Eye (tissue), 1 donor: Measurements from ENCODE around the gene CLEC12A.
"Not testable (repeated sequence)": the region's sequence is repeated elsewhere in the genome, so short reads cannot be mapped to it uniquely, and the experiment has no call there.

Experiments used
- DNase-seq: peaks from one replicate; pipeline ENCODE4 v3.0.0-alpha.2; 2015

CLEC12A gene

DNA sequence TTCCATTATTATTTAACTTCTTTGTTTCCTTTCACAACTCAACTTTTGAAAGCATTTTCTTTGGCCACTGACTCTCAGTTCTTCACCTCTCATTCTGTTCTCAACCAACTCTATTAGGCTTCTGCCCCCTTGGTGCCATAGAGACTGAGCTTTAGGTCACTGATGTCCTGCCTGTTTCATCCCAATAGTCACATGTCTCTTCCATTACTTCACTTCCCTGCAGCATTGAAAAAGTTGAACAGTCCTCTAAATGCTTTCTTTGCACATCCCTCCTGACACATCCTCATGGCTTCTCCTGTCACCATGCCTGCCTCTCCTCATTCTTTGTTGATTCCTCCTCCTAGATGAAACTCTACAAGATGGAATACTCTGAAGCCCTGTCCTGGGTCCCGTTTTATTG lies 2.7 kb downstream of the CLEC12A start:
- DNase-seq, result no peak

DNA sequence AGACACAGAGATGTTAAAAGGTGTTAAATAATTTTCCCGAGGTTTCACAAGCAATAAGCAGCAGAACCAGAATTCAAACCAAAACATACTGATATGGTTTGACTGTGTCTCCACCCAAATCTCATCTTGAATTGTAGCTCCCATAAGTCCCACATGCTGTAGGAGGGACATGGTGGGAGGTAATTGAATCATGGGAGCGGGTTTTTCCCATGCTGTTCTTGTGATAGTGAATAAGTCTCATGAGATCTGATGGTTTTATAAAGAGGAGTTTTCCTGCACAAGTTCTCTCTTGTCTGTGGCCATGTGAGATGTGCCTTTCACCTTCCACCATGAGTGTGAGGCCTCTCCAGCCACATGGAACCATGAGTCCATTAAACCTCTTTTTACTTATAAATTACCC lies 3.5 kb downstream of the CLEC12A start:
- DNase-seq, result not testable (repeated sequence)

DNA sequence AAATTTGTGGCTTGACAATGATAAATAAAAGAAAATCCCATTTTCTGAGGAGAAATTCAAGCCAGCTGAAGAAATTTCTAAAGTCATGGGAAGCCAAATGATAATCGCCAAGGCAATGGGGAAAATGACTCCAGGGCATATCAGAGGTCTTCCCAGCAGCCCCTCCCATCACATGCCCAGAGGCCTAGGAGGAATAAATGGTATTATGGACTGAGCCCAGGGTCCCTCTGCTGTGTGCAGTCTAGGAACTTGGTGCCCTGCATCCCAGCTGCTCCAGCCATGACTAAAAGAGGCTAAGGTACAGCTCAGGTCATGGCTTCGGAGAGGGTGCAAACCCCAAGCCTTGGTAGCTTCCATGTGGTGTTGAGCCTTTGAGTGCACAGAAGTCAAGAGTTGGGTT lies 4.4 kb downstream of the CLEC12A start:
- DNase-seq, result no peak

DNA sequence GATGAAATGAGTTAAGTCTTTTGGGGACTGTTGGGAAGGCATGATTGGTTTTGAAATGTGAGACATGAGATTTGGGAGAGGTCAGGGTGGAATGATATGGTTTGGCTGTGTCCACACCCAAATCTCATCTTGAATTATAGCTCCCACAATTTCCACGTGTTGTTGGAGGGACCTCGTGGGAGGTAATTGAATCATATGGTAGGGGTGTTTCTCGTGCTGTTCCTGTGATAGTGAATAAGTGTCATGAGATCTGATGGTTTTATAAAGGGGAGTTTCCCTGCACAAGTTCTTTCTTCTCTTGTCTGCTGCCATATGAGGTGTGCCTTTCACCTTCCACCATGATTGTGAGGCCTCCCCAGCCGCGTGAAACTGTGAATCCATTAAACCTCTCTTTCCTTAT lies 5.4 kb downstream of the CLEC12A start:
- not testable (repeated sequence) for DNase-seq

DNA sequence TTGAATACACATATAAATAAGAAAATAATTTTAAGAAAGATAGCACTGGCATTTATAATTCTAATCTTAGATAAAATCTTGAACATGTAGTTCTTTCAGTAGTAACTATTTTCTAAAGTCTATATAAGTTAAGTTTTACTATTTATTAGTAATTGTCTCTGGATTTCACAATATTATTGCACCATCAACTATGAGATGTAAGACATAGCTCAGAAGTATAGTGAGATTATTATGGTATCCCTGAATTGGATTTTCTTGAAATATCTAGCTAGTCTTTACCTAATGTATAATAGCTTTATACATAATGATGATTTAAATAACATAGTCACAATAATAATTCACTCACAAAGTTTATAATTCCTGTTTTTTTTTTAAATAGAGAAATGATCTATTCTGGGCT lies 6.7 kb downstream of the CLEC12A start:
- DNase-seq, result no peak

DNA sequence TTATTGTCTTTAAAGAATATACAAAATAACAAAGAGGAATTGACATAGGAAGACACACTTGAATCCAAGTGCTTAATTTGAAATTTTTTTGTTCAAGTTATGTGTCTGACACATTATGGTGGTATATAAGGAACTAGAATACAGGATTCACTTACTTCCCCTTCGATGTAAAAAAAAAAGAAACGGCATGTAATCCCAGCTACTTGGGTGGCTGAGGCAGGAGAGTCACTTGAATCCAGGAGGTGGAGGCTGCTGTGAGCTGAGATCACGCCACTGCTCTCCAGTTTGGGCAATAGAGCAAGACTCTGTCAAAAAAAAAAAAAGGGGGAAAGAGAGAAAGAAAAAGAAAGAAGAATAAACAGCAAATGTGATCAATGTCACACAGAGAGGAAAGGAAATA lies 8.9 kb downstream of the CLEC12A start:
- DNase-seq, result no peak

DNA sequence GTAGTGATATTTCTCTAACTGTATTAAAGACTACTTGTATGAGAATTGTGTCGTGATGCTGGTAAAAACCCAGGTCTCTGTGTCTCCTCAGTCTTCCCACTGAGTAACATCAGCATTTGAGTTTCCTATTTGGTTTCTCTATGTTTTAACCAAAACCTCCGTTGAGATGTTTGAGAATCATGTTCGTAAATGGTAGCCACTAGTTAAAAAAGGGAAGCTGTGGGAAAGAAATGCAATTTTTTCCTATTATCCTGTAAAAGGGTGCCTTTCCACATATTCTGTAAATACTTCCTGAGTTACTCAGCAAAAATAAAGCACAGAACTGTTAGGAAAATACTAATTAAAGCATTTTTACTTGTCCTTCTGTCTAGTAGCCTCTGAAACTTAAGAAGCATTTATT lies 20.7 kb downstream of the CLEC12A start:
- no peak for DNase-seq

DNA sequence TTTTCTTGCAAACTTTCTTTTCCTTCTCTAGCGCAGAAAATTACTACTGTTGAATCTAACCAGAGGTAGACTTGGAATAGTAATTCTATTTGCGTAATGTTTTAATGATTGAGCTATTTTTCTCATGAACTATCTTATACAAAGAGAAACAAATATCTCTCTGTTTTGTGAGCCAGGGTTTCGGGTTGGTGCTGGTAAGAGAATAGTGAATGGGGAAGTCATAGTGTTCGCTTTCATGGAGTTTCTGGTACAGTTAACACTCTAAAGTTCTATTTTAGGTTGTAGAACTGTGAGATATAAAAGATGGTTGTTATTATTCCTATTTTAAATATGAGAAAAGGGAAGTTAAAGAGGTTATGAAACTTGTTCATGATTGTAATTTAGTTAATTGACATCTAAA lies 21.1 kb downstream of the CLEC12A start:
- DNase-seq, result no peak

DNA sequence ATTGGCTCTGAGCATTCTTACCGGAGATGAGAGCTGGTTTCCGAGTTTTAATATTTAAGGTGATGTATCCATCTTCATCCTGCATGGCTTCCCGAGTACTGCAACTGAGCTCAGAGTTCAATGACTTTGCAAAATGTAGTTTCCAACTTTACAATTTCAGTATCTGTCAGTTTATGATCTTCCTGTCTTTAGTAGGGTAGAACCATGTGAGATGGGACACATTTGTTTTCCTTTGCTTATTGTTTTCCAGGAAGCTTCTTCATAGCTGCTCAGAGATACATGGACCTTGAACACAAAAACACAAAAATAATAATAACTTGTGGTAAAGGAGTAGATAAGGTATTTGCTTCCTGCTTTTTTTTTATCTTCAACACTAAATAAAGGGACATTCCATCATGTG lies 27.8 kb downstream of the CLEC12A start, which contains the start of gene CLEC1B:
TSS of gene CLEC1B (minus strand) at position 106 of the 400 bp plus-strand sequence. CDS start at position 85, 21 bp downstream.
- DNase-seq, result no peak

DNA sequence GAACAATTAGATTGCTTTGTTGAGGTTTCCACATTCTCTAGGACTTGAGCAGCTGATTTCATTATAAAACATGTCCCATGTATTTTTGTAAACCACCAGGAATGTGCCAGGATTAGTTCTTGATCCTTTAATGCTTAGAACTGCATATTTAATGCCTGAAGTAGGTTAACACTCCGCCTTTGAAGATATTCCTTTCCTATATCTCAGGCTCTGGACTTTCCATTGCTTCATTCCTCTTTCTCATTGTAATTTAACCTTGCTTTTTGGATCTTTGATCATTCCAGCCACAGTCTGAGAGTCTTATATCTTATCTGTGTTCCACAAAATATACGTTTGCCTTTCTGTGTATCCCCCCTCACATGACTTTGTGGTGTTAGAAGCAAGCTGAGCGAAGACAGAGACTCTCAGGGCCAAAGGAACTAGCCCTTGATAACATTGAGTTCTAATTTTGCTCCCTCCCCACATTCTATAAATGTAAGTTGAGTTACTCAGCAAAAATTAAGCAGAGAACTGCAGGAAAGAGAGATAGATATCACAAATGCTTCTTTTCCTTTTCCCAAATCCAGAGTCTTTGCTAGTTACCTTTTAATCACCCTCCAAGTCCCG lies 30.1 kb downstream of the CLEC12A start:
- peak; percentile 14 for DNase-seq

DNA sequence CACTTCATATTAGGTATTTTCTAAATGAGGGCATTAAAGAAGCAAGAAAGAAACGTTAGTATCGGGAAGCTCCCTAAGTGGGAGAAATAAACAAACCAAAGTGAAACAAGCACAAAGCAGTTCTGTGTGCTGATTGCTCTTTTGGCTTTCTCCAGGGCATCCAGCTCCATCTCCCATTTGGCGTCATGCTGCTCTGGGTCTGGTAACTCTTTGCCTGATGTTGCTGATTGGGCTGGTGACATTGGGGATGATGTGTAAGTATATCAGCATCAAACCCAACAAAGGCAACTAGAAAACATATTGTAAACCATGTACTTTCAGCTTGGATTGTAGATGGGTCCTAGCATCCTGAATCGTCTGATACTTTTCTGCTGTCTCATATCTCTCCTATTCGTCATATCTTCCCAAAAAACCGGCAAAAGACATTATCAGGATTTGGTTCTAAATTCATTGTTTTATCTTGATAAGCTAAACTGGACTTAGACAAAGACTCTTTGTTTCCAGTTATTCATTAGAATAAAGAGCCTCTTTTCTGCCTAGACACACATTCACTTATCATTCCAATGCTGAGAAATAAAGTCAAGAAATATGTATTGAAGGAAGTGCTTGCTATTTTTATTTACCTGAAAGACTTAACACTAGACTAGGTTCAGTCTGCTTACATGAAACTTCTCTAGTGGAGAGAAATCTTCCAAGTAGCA lies 41.6 kb downstream of the CLEC12A start:
- no peak for DNase-seq

DNA sequence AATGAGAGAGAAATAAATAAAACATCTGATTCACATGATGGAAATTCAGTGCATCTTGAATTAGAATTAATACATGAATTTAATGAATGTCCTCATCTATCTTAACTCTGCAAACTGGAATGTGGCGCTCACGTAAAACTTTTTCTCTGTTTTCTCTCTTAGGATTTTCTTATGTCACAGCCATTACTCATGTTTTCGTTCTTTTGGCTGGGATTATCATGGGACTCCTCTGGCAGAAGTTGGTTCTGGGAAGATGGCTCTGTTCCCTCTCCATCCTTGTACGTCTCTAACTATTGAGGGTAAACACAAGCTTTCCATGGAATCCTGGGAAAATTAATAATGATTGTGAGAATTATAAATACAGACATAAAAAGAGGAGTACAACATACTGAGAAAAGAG lies 44.2 kb downstream of the CLEC12A start:
- no peak for DNase-seq

DNA sequence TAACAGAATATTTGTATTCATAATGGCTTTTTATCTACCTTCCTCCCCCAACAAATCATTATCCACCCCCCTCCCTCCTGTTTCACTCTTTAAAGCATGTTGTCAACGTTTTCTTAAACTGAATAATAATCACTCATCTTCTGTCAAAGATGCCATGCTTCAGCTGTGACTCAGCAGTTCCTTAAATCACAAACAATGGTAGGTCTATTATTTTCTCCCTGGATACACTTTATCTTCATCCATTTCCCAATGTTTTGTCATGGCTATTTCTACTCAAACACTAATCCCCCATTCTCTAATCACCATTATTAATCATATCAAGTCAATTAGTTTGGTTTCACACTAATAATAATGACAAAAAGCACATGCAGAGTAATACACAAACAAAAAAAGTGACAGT lies 45.7 kb downstream of the CLEC12A start:
- no peak for DNase-seq

DNA sequence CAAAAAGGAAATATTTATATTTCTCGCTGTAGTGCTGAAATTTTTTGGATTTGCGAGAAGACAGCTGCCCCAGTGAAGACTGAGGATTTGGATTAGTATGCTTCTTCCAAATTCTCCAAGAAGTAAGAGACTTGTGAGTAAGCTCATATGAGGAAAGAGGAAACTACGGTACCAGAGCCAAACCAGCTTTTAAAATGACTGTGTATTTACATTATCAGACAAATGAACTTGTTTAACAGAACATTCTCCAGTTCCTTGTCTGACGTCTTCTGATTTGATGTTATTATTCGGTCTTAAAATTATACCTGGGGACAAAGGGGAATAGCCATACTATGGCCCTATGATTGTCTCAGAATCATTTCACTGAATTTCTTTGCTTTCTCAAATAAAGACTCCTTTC lies 47.2 kb downstream of the CLEC12A start:
- DNase-seq, result no peak

DNA sequence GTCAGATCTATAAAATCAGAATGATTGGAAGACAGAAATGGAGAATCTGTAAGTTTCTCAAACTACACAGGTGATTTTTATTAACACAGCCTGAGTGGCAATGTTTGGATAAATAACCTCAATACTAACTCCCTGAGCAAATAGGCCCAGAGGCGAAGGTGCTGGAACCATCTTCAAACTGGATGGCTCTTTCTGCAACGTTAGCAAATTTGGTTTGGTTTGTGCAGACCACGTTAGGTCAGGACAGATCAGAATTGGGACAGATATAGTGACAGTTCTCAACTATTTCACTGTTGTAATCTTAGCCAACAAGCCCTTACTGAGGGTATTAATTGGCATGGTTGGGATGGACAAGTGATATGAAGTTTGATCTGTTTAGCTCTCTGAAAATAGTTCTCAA lies 50.1 kb downstream of the CLEC12A start:
- DNase-seq, result no peak

DNA sequence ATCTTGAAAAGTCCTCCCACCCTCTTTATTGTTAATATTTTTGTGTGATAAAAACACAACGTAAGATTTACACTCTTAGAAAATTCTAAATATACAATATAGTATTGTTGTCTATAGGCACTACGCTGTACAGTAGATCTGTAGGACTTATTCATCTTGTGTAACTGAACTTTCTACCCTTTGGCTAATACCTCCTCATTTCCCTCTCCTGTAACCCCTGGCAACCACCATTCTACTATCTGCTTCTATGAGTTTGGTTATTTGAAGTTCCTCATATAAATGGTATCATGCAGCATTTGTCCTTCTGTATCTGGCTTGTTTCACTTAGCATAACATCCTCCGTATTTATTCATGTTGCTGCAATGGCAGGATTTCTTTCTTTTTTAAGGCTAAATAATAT lies 54.0 kb downstream of the CLEC12A start:
- no peak for DNase-seq

DNA sequence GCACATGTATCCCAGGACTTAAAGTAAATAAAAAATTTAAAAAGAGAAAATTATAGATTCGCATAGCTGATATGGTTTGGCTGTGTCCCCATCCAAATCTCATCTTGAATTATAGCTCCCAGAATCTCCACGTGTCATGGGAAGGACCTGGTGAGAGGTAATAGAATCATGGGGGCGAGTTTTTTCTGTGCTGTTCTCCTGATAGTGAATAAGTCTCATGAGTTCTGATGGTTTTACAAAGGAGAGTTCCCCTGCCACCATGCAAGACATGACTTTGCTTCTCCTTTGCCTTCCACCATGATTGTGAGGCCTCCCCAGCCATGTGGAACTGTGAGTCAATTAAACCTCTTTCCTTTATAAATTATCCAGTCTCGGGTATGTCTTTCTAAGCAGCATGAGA lies 55.5 kb downstream of the CLEC12A start:
- DNase-seq, result not testable (repeated sequence)

DNA sequence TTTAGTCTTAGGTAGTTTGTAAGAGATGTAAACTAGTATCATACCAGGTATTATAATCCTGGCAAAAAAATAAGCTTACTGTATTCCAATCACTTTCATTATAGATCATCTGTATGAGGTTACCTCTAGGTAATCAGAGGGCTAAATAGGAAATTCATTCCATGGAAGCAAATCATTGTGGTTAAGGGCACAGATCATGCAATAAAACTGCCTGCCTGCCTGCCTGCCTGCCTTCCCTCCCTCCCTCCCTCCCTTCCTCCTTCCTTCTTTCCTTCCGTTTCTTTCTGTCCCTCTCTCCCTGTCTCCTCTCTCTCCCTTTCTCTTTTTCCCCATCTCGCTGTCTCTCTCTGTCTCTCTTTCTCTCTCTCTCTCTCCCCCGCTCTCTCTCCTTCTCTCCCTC lies 56.1 kb downstream of the CLEC12A start:
- no peak for DNase-seq

DNA sequence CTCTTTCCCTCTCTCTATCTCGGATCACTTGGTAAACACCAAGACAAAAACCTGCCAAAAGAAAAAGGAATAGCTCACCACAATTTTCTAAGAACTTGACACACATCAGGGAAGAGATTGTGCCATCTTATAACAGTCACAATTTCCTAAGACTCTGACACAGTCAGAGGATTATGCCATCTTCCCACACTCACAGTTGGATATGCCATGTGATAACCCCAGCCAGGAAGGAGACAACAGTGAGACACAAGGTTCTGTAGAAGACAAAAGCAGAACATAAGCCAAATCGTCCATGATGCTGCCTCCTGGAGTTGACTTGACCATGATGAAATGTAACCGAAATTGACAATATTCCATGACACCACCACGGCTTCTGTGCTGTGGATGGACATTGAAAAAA lies 56.5 kb downstream of the CLEC12A start:
- no peak for DNase-seq

DNA sequence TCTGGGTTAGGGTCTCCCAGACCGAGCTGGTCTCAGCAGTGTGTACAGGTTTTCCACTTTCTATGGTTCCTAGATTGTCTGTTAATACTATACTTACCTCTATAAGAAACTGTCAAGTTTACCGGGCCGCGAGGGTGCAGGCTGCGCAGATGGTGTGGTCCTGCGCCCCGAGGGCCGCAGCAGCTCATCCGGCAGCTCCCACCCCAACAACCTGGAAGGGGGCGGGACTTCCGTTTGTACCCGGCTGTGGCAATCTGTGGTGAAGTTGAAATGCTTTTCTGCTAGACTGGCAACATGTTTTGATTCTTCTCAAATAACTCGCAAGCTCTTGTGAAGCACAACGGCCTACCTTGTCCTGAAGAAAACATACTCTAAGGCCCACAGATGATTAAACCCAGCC lies 59.2 kb downstream of the CLEC12A start, which contains the start of gene CLEC9A:
TSS of gene CLEC9A (plus strand) at position 237 of the 400 bp plus-strand sequence. CDS start 22,006 bp downstream, outside the sequence.
- DNase-seq, result no peak

DNA sequence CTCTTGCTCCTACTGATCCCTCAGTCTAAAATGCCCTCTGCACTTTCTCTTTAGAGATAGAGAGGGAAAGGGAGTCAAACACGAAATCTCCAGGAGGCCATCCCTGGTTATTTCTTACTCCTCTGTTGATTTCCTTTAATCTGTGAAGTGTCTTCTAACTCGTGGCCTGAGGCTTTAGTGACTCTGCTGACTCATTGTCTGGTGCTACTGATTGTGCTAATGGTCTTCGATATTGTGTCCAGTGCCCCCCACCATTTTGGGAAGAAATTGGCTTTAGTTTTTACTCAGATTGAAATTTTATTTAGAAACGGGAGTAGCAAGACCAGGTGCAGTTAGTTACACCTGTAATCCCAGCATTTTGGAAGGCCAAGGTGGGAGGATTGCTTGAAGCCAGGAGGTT lies 60.1 kb downstream of the CLEC12A start:
- DNase-seq, result no peak

DNA sequence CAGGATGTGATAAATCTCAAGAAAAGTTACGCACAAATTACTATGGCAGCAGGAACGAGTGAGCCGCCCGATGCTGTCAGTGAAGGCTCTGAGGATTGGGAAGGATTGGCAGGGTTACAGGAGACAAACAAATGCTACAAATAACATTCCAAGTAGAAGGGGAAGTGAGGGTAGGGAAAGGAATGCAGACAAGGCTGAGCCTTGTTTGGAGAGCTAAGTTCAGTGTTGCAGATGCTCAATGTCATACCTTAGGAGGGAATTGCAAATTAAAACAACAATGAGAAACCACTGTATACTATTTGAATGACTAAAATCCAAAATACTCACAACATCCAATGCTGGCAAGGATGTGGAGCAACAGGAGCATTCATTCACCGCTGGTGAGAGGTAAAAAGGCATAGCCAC lies 60.6 kb downstream of the CLEC12A start:
- DNase-seq, result no peak

DNA sequence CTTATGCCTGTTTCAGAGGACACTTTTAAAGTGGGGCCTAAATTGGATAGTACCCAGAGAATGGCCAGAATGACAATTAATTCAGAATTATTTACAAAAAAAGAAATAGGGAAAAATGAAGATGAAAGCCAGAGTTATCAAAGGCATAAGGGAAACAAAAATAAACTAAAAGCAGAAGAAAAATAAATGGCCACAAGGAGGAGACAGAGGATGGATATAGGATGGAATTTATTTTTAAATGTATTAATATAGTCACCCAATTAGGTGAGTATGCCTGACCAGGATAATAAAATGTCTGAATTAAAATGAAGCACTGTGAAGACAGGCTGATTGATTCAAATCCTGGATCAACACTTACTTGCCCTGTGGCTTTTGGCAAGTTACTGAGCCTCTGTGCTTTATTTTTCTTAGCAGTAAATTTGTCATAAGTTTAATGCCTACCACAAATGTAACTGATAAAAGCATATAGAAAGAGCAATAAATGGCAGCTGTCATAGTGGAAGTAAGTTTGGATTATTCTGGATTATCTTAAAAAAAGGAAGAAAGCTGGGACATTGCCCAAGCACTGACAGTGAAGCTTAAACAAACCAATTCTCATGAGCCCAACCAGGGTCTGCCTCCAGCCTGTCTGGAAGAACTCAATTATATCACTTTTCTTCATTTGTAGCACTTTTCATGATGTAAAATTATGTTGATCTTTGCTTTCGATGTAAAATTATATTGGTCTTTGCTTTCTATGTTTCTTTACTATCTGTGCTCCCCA lies 62.8 kb downstream of the CLEC12A start:
- no peak for DNase-seq
